IMR-90 (cell line): ENCODE data around the gene ARHGEF4. TPM values are rescaled to one million over a fixed set of nuclear protein-coding genes. Genes with fewer than 3 reads are reported as not detected.
A peak's percentile ranks its signal among the peaks of the same experiment; 100 is the strongest.

ENCODE experiments used
- ATAC-seq: fragments of 200-7000 bp; cut with Tn5 transposase; 2 replicates; pipeline ENCODE4 v1.9.1; 2020; ENCODE audit warnings: low read depth, mild to moderate bottlenecking, moderate library complexity
- BruUV-seq: library from RNA; stranded (reverse); fragments of 400-500 nt; replicated peaks from 2 replicates; lab custom pipeline; 2021; lab: Mats Ljungman, UMichigan
- CTCF ChIA-PET: fragments of 300-600 bp; formaldehyde crosslinking; extraction: SDS; loops from one replicate; lab custom pipeline; 2021; ENCODE audit warnings: antibody characterized with exemption; lab: Yijun Ruan, JAX
- POLR2A ChIA-PET: fragments of 300-600 bp; sonication (Branson Sonifier 250); formaldehyde crosslinking; loops from one replicate; lab custom pipeline; 2022; ENCODE audit warnings: antibody characterized with exemption; ENCODE audit not compliant: unreplicated experiment; lab: Charles Lee
- DNase-seq: peaks from one replicate; pipeline ENCODE4 v3.0.0; 2013
- H2AFZ ChIP-seq: replicated peaks from 2 replicates; pipeline ENCODE3; 2013; ENCODE audit warnings: low read length, mild to moderate bottlenecking; ENCODE audit not compliant: poor library complexity
- H2AK5ac ChIP-seq: 2 replicates; pipeline ENCODE4 v1.6.1; 2013; ENCODE audit warnings: low read depth, low read length, inconsistent platforms
- H2AK9ac ChIP-seq: replicated peaks from 2 replicates; pipeline ENCODE3; 2013; ENCODE audit warnings: mild to moderate bottlenecking, low read depth, low read length, moderate library complexity; ENCODE audit not compliant: poor library complexity
- H2BK120ac ChIP-seq: 2 replicates; pipeline ENCODE4 v1.6.1; 2013; ENCODE audit warnings: low read depth, low read length, inconsistent platforms
- H2BK15ac ChIP-seq: 3 replicates; pipeline ENCODE4 v1.6.1; 2013; ENCODE audit warnings: low read depth, low read length, inconsistent platforms
- H2BK20ac ChIP-seq: 2 replicates; pipeline ENCODE4 v1.6.1; 2013; ENCODE audit warnings: low read depth, mild to moderate bottlenecking, inconsistent platforms, low read length, moderate library complexity
- H2BK5ac ChIP-seq: 2 replicates; pipeline ENCODE4 v1.6.1; 2013; ENCODE audit warnings: mild to moderate bottlenecking, low read depth, low read length, inconsistent platforms; ENCODE audit not compliant: poor library complexity, severe bottlenecking
- H3K14ac ChIP-seq: replicated peaks from 2 replicates; pipeline ENCODE4 v1.6.1; 2013; ENCODE audit warnings: low read depth, low read length, inconsistent platforms
- H3K18ac ChIP-seq: 2 replicates; pipeline ENCODE4 v1.6.1; 2013; ENCODE audit warnings: low read depth, low read length, control low read depth
- H3K23ac ChIP-seq: 2 replicates; pipeline ENCODE4 v1.6.1; 2013; ENCODE audit warnings: low read depth, low read length, inconsistent platforms
- H3K27ac ChIP-seq: 2 replicates; pipeline ENCODE4 v1.5.1; 2013; ENCODE audit warnings: mild to moderate bottlenecking, control low read depth, low read length; ENCODE audit not compliant: insufficient read depth
- H3K27me3 ChIP-seq: 2 replicates; pipeline ENCODE4 v1.6.1; 2013; ENCODE audit warnings: low read length; ENCODE audit not compliant: control insufficient read depth, insufficient read depth
- H3K36me3 ChIP-seq: 2 replicates; pipeline ENCODE4 v1.6.1; 2013; ENCODE audit warnings: low read length, mixed read lengths; ENCODE audit not compliant: control insufficient read depth, insufficient read depth
- H3K4ac ChIP-seq: 2 replicates; pipeline ENCODE4 v1.6.1; 2013; ENCODE audit warnings: low read depth, low read length, inconsistent platforms
- H3K4me1 ChIP-seq: 2 replicates; pipeline ENCODE4 v1.6.1; 2013; ENCODE audit warnings: low read length, mixed read lengths; ENCODE audit not compliant: control insufficient read depth, insufficient read depth
- H3K4me2 ChIP-seq: 2 replicates; pipeline ENCODE4 v1.6.1; 2013; ENCODE audit warnings: low read depth, mild to moderate bottlenecking, control low read depth, low read length, moderate library complexity
- H3K4me3 ChIP-seq: 2 replicates; pipeline ENCODE4 v1.5.1; 2013; ENCODE audit warnings: low read depth, mild to moderate bottlenecking, control low read depth, low read length, moderate library complexity; ENCODE audit not compliant: insufficient read depth
- H3K56ac ChIP-seq: 2 replicates; pipeline ENCODE4 v1.6.1; 2013; ENCODE audit warnings: low read length, inconsistent platforms; ENCODE audit not compliant: insufficient read depth; ENCODE audit errors: extremely low read depth
- H3K79me1 ChIP-seq, 2 experiments: 2 replicates each; pipeline ENCODE4 v1.6.1; 2013; ENCODE audit warnings: low read length in 2 of 2, inconsistent platforms in 1 of 2, low read depth in 1 of 2
- H3K9ac ChIP-seq: 2 replicates; pipeline ENCODE4 v1.6.1; 2013; ENCODE audit warnings: low read depth, low read length, control low read depth
- H3K9me1 ChIP-seq: 2 replicates; pipeline ENCODE4 v1.6.1; 2013; ENCODE audit warnings: low read length, inconsistent platforms; ENCODE audit not compliant: insufficient read depth
- H3K9me3 ChIP-seq: 2 replicates; pipeline ENCODE4 v1.6.1; 2013; ENCODE audit warnings: low read length; ENCODE audit not compliant: control insufficient read depth, insufficient read depth
- H4K20me1 ChIP-seq: 2 replicates; pipeline ENCODE4 v1.6.1; 2013; ENCODE audit warnings: low read length, inconsistent platforms; ENCODE audit not compliant: insufficient read depth
- H4K5ac ChIP-seq: 2 replicates; pipeline ENCODE4 v1.6.1; 2013; ENCODE audit warnings: mild to moderate bottlenecking, low read depth, low read length, control low read depth
- H4K8ac ChIP-seq, 2 experiments: 2 replicates each; pipeline ENCODE4 v1.6.1; 2013; ENCODE audit warnings: low read depth in 2 of 2, low read length in 2 of 2, control low read depth in 1 of 2, inconsistent platforms in 1 of 2
- H4K91ac ChIP-seq: 2 replicates; pipeline ENCODE4 v1.6.1; 2013; ENCODE audit warnings: low read depth, low read length, inconsistent platforms; ENCODE audit not compliant: insufficient read depth
- CHD1 ChIP-seq: IDR thresholded peaks from 2 replicates; pipeline ENCODE4 v1.6.1; 2012; ENCODE audit warnings: low read depth, low read length, improper control_type of control experiment
- WGBS, 2 experiments: methylation state at CpG; one replicate each; pipeline versions ENCODE4 v1.1.5 to v1.1.7; 2013; ENCODE audit warnings: missing lambda C conversion rate in 2 of 2; ENCODE audit not compliant: insufficient read length in 1 of 2; ENCODE audit errors: extremely low coverage in 2 of 2; 5-methylcytosine and 5-hydroxymethylcytosine counted together
- dilution Hi-C: fragments of 300-500 bp; cut with HindIII; formaldehyde crosslinking; loops from one replicate; pipeline ENCODE4 v1.14.3; 2018; ENCODE audit warnings: low sequenced_read_pairs; ENCODE audit not compliant: unreplicated experiment
- in situ Hi-C: fragments of 300-500 bp; cut with MboI; formaldehyde crosslinking; loops from 3 replicates; pipeline ENCODE4 v1.14.3; 2019; ENCODE audit warnings: low sequenced_read_pairs, inconsistent platforms, mixed read lengths
- intact Hi-C: fragments of 100-400 bp; cut with micrococcal nuclease; formaldehyde crosslinking; loops from 2 replicates; pipeline ENCODE4 v1.10.0; 2022
- polyA plus RNA-seq, 3 experiments: library from polyadenylated mRNA; depleted of rRNA; stranded (reverse); fragments of >200 nt; gene quantifications; 2 replicates each; pipeline ENCODE4 v1.2.3, GENCODE V29; 2012; ENCODE audit warnings: low replicate concordance in 1 of 3
- total RNA-seq: library from RNA; depleted of rRNA; stranded (reverse); fragments of >200 nt; gene quantifications from 2 replicates; pipeline ENCODE4 v1.2.3, GENCODE V29; 2012

The ARHGEF4 gene
- total and polyA plus RNA-seq, 2 of the 4 experiments (the other 2 are of a cell fraction), result 2.7 to 5.0 TPM

- no peaks in the 10 kb centered on the region for H3K9me3 ChIP-seq
- BruUV-seq, result no TSS peak
- H2BK20ac ChIP-seq, result no peak overlapping the region
- H3K4me3 ChIP-seq, result no peak overlapping the region
- H3K9ac ChIP-seq, result no peak overlapping the region
- no peak overlapping the region for H3K27ac ChIP-seq
- H3K4me1 ChIP-seq, result no peaks in the 10 kb centered on the region
- POLR2A ChIA-PET, result no interaction called here
- in situ Hi-C loops (no loop called here), dilution Hi-C loops (no loop called here), intact Hi-C loops (no loop called here)
- H2AK9ac ChIP-seq, result no peak overlapping the region
- H2AK5ac ChIP-seq, result no peak overlapping the region
- ATAC-seq (no peak), DNase-seq (no peak)
- H3K4ac ChIP-seq, result no peak overlapping the region
- CTCF ChIA-PET, result no interaction called here
- no peak overlapping the region for H3K4me2 ChIP-seq
- no peak overlapping the region for H3K14ac ChIP-seq
- no peaks in the 10 kb centered on the region for H3K9me1 ChIP-seq
- no peaks in the 10 kb centered on the region for H3K36me3 ChIP-seq
- H2BK5ac ChIP-seq, result no peak overlapping the region
- no peak overlapping the region for H4K5ac ChIP-seq
- H2BK15ac ChIP-seq, result no peak overlapping the region
- peak overlapping the region; percentile 75 for H2AFZ ChIP-seq
- TF ChIP-seq CHD1, result no peak
- H3K18ac ChIP-seq, result no peak overlapping the region
- H4K20me1 ChIP-seq, result no peaks in the 10 kb centered on the region
- no peak overlapping the region for H3K56ac ChIP-seq
- WGBS, 2 experiments, result 0% methylated on average over 1 of the region's 1 CpG; no CpG with 5 or more reads in 1 of the 2 experiments
- H4K91ac ChIP-seq, result no peak overlapping the region
- no peak overlapping the region for H4K8ac ChIP-seq
- H3K23ac ChIP-seq, result 0 out of 2 replicates have a peak overlapping the region, but pooled peaks have one; percentile 56
- H3K79me1 ChIP-seq, result no peaks in the 10 kb centered on the region
- no peak overlapping the region for H2BK120ac ChIP-seq
- H3K27me3 ChIP-seq, result peaks cover 15% of the 10 kb centered on the region; the same call in 1 of the 2 replicates
Measured at GRCh38 chr2:131033786-131034121, 197.0 kb downstream of the ARHGEF4 start.
